ENCODE measurements around the gene THSD4.

The THSD4 gene

DNA sequence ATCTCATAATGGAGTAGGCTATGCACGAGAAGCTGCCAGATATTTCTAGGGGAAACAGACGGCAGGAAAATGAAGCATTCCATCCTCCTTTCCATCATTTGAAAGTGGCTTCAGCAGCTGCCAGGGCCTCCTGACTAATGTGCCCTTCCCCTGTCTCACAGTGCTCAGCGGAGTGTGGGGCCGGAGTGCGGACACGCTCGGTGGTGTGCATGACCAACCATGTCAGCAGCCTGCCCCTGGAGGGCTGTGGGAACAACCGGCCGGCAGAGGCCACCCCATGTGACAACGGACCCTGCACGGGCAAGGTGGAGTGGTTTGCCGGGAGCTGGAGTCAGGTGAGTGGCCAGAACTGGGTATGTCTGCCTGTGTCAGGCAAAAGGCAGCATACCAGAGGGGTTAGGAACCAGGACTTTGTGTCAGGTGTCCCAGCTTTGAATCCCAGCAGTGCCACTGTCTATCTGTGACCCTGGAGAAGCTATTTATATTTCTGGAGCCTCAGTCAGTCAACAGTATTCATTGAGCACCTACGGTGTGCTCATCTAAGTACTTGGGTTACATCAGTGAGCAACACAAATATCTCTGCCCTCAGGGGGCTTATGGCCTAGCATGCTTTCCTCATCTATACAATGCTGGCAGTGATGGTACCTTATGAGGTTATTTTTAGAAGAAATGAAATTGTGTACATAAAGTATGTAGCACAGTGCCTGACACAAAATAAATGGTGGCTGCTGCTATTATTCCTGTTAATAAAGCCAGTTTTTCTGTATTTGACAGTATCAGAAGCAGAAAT lies 642.7 kb downstream of the THSD4 start:
- no peaks in the 10 kb centered on the region for H3K4me1 ChIP-seq (ENCODE audit: insufficient read depth, low read length)
- H3K27ac ChIP-seq (ENCODE audit: low read depth, low read length), result no peak overlapping the region
- H3K4me3 ChIP-seq (ENCODE audit: low read depth in 1 of 2, low read length in 2 of 2), result no peak overlapping the region
- H3K9ac ChIP-seq (ENCODE audit: low read length), result no peak overlapping the region
- H3K9me3 ChIP-seq (ENCODE audit: low read length), result no peaks in the 10 kb centered on the region
- no peaks in the 10 kb centered on the region for H3K27me3 ChIP-seq (ENCODE audit: control insufficient read depth in 1 of 2, insufficient read depth in 2 of 2, low read length in 2 of 2)
- no peaks in the 10 kb centered on the region for H3K36me3 ChIP-seq (ENCODE audit: insufficient read depth, low read length)

DNA sequence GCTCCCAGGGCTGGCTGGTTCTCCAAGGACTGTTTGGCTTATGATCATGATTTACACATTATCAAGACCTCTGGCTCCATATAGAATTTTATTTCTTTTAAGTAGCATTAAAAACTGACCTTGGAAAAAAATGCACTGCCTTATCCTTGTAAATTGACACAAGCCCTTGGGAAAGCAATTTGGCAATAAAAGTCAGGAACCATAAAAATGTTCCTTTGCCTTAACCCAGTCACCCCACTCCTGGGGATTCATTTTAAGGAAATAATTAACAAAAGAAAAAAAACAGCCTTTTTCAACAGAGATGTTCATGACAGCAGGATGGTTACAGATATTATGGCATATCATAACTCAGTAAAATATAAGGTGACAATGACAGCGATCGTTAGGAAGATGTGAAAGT lies 643.4 kb downstream of the THSD4 start:
- H3K27ac ChIP-seq (ENCODE audit: low read depth, low read length), result no peak overlapping the region
- H3K36me3 ChIP-seq (ENCODE audit: insufficient read depth, low read length), result no peaks in the 10 kb centered on the region
- H3K27me3 ChIP-seq (ENCODE audit: control insufficient read depth in 1 of 2, insufficient read depth in 2 of 2, low read length in 2 of 2), result no peaks in the 10 kb centered on the region
- no peak overlapping the region for H3K4me3 ChIP-seq (ENCODE audit: low read depth in 1 of 2, low read length in 2 of 2)
- H3K9me3 ChIP-seq (ENCODE audit: low read length), result no peaks in the 10 kb centered on the region
- no peaks in the 10 kb centered on the region for H3K4me1 ChIP-seq (ENCODE audit: insufficient read depth, low read length)
- no peak overlapping the region for H3K9ac ChIP-seq (ENCODE audit: low read length)

DNA sequence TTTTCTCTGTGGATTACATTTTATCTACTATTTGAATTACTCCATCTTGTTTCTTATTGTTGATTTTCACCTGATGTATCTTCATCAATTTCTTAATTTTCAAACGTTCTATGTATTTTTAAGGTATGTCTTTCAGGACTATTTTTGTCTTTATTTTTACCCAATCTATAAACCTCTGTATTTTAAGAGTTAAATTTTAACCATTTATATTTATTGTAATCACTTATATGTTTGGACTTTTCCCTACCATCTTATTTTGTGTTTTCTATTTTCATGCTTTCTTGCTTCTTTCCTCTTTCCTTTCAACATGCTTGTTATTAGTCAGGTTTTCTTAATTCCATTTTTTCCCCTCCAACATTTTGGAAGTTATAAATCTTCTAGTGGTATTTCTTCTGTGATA lies 645.6 kb downstream of the THSD4 start:
- H3K4me3 ChIP-seq (ENCODE audit: low read depth in 1 of 2, low read length in 2 of 2), result no peak overlapping the region
- no peaks in the 10 kb centered on the region for H3K27me3 ChIP-seq (ENCODE audit: control insufficient read depth in 1 of 2, insufficient read depth in 2 of 2, low read length in 2 of 2)
- no peaks in the 10 kb centered on the region for H3K9me3 ChIP-seq (ENCODE audit: low read length)
- no peak overlapping the region for H3K27ac ChIP-seq (ENCODE audit: low read depth, low read length)
- H3K4me1 ChIP-seq (ENCODE audit: insufficient read depth, low read length), result no peaks in the 10 kb centered on the region
- no peak overlapping the region for H3K9ac ChIP-seq (ENCODE audit: low read length)
- H3K36me3 ChIP-seq (ENCODE audit: insufficient read depth, low read length), result no peaks in the 10 kb centered on the region

DNA sequence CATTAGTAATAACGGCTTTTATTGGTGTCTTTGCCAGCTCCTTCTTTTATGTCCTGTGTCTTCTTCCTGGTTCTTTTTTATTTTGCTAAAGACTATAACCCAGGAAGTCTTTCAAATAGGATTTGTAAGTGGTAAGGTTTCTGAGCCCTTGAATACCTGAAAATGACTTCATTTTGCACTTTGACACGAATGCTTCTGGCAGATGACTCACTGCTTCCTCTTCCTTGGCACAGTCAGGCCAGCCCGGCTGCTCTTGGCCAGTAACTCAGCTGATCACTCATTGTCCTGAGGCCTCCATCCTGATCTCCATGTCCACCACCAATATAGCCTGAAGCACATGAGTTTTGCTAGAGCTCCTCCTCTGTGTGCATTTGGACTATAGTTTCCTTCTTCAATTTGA lies 646.4 kb downstream of the THSD4 start:
- H3K9ac ChIP-seq (ENCODE audit: low read length), result no peak overlapping the region
- H3K4me3 ChIP-seq (ENCODE audit: low read depth in 1 of 2, low read length in 2 of 2), result no peak overlapping the region
- no peaks in the 10 kb centered on the region for H3K4me1 ChIP-seq (ENCODE audit: insufficient read depth, low read length)
- no peak overlapping the region for H3K27ac ChIP-seq (ENCODE audit: low read depth, low read length)
- H3K9me3 ChIP-seq (ENCODE audit: low read length), result no peaks in the 10 kb centered on the region
- no peaks in the 10 kb centered on the region for H3K36me3 ChIP-seq (ENCODE audit: insufficient read depth, low read length)
- H3K27me3 ChIP-seq (ENCODE audit: control insufficient read depth in 1 of 2, insufficient read depth in 2 of 2, low read length in 2 of 2), result no peaks in the 10 kb centered on the region

DNA sequence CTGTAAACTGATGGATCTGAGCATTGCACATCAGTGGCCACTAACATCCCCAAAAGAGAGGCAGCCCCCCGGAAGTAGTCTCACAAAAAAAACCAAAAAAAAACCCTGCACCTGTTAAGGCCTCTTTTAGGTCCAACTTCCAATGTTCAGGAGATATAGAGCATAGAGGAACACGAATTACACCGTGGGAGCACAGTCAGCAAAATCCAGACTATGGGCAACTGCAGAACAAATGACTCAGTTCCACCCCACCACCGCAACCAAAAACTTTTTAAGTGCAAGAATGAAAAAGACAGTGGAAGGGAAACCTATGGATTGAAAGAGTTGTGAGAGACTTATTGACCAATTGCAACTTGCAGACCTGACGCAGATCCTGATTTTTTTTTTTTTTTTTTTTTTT lies 652.9 kb downstream of the THSD4 start:
- Histone ChIP-seq H3K4me1 (ENCODE audit: insufficient read depth, low read length) (no peaks in the 10 kb centered on the region), H3K9me3 (ENCODE audit: low read length) (no peaks in the 10 kb centered on the region), H3K27ac (ENCODE audit: low read depth, low read length) (no peak overlapping the region), H3K4me3 (ENCODE audit: low read depth in 1 of 2, low read length in 2 of 2) (no peak overlapping the region), H3K36me3 (ENCODE audit: insufficient read depth, low read length) (no peaks in the 10 kb centered on the region), H3K9ac (ENCODE audit: low read length) (no peak overlapping the region), H3K27me3 (ENCODE audit: control insufficient read depth in 1 of 2, insufficient read depth in 2 of 2, low read length in 2 of 2) (no peaks in the 10 kb centered on the region)

DNA sequence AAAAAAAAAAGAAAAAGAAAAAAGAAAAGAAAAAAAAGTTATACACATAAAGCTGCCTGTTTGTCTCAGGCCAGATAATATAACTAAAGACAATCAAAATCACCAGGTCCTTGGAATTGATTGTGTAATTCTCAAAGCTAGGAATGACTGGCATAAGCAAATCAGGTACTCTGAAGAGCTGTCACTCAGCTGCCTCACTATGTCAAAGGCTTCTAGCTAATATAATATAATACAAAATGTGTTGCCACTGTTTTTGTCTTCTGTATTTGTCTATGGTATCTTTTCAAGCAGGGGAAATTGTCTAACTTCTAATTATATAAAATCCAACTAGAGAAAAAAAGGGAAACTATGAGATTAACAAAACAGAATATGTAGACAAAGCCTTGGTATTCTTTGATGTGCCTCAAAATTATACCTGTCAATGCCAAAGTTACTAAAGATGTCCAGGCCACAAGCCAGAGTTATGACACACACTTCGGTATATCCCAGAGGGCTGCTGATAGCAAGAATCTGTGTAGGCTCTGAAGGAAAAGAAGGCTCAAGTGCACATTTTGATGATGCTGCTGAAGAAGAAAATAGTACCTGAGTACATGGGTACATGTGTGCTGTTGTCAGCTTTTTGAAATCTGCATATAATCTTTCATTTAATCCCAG lies 658.1 kb downstream of the THSD4 start:
- Histone ChIP-seq H3K27ac (ENCODE audit: low read depth, low read length) (no peak overlapping the region), H3K9ac (ENCODE audit: low read length) (no peak overlapping the region), H3K4me3 (ENCODE audit: low read depth in 1 of 2, low read length in 2 of 2) (no peak overlapping the region), H3K9me3 (ENCODE audit: low read length) (no peaks in the 10 kb centered on the region), H3K36me3 (ENCODE audit: insufficient read depth, low read length) (no peaks in the 10 kb centered on the region), H3K27me3 (ENCODE audit: control insufficient read depth in 1 of 2, insufficient read depth in 2 of 2, low read length in 2 of 2) (no peaks in the 10 kb centered on the region), H3K4me1 (ENCODE audit: insufficient read depth, low read length) (no peaks in the 10 kb centered on the region)

DNA sequence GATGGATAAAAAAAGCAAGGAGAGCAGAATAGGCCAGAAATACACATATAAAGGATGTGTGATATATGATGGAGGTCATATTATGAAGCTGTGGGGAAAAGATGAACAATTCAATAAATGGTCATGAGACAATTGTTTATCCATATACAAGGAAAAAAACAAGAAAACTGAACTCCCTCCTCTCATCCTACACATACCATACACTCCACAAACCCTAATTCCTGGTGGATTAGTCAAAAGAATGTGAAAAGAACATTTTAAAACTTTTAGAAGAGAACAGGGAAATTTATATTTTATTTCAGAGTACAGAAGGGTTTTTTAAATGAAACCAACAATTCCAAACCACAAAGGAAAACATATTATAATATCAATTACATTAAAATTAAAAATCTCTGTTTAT lies 660.6 kb downstream of the THSD4 start:
- no peak overlapping the region for H3K27ac ChIP-seq (ENCODE audit: low read depth, low read length)
- no peaks in the 10 kb centered on the region for H3K27me3 ChIP-seq (ENCODE audit: control insufficient read depth in 1 of 2, insufficient read depth in 2 of 2, low read length in 2 of 2)
- no peaks in the 10 kb centered on the region for H3K4me1 ChIP-seq (ENCODE audit: insufficient read depth, low read length)
- no peak overlapping the region for H3K9ac ChIP-seq (ENCODE audit: low read length)
- no peak overlapping the region for H3K4me3 ChIP-seq (ENCODE audit: low read depth in 1 of 2, low read length in 2 of 2)
- H3K36me3 ChIP-seq (ENCODE audit: insufficient read depth, low read length), result no peaks in the 10 kb centered on the region
- no peaks in the 10 kb centered on the region for H3K9me3 ChIP-seq (ENCODE audit: low read length)

DNA sequence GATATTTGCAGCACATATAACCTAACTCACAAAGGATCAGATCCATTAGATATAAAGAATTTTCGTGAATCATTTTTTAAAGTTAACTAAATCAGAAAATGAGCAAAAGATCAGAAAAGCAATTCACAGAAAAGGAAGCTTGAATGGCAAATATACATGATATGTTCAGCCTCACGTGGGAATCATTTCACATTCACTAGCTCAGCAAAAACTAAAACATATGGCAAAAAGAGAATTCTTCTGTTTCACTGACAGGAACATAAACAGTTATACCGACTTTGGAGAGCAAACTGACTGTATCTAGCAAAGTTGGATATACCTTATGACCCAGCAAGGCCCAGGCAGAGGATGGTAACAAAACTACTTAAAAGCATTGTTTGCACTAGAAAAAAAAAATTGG lies 661.0 kb downstream of the THSD4 start:
- Histone ChIP-seq H3K4me1 (ENCODE audit: insufficient read depth, low read length) (no peaks in the 10 kb centered on the region), H3K9me3 (ENCODE audit: low read length) (no peaks in the 10 kb centered on the region), H3K27me3 (ENCODE audit: control insufficient read depth in 1 of 2, insufficient read depth in 2 of 2, low read length in 2 of 2) (no peaks in the 10 kb centered on the region), H3K4me3 (ENCODE audit: low read depth in 1 of 2, low read length in 2 of 2) (no peak overlapping the region), H3K27ac (ENCODE audit: low read depth, low read length) (no peak overlapping the region), H3K36me3 (ENCODE audit: insufficient read depth, low read length) (no peaks in the 10 kb centered on the region), H3K9ac (ENCODE audit: low read length) (no peak overlapping the region)

DNA sequence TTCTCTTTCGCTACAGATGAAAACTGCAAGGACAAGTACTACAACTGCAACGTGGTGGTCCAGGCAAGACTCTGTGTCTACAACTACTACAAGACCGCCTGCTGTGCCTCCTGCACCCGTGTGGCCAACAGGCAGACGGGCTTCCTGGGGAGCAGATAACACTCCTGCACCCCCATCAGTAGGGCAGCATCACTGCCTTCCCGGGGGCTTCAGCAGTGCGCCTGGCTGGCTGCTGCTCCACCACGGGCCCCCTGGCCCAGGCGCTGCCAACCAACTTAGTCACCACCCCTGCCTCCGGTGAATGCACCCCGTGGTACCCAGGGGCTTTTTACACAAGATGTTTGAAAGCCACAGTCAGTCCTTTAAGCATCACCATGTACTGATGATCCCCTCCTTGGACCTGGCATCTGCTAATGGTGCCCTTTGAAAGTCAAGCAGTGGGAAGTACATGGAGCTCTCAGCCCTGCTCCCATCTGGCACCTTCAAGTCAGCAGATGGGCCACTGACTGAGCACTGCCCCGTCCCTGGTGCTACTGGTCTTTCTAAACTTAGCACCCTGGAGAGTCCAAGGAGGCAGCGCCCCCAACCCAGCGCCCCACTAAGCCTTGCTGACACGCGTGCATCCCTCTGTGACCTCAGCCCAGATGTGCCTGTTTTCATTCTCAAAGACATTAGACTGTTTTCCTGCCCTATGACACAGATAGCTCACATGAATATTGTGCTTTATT lies 662.1 kb downstream of the THSD4 start:
- H3K4me3 ChIP-seq (ENCODE audit: low read depth in 1 of 2, low read length in 2 of 2), result no peak overlapping the region
- no peaks in the 10 kb centered on the region for H3K4me1 ChIP-seq (ENCODE audit: insufficient read depth, low read length)
- no peaks in the 10 kb centered on the region for H3K36me3 ChIP-seq (ENCODE audit: insufficient read depth, low read length)
- H3K27ac ChIP-seq (ENCODE audit: low read depth, low read length), result no peak overlapping the region
- no peaks in the 10 kb centered on the region for H3K27me3 ChIP-seq (ENCODE audit: control insufficient read depth in 1 of 2, insufficient read depth in 2 of 2, low read length in 2 of 2)
- no peak overlapping the region for H3K9ac ChIP-seq (ENCODE audit: low read length)
- H3K9me3 ChIP-seq (ENCODE audit: low read length), result no peaks in the 10 kb centered on the region

DNA sequence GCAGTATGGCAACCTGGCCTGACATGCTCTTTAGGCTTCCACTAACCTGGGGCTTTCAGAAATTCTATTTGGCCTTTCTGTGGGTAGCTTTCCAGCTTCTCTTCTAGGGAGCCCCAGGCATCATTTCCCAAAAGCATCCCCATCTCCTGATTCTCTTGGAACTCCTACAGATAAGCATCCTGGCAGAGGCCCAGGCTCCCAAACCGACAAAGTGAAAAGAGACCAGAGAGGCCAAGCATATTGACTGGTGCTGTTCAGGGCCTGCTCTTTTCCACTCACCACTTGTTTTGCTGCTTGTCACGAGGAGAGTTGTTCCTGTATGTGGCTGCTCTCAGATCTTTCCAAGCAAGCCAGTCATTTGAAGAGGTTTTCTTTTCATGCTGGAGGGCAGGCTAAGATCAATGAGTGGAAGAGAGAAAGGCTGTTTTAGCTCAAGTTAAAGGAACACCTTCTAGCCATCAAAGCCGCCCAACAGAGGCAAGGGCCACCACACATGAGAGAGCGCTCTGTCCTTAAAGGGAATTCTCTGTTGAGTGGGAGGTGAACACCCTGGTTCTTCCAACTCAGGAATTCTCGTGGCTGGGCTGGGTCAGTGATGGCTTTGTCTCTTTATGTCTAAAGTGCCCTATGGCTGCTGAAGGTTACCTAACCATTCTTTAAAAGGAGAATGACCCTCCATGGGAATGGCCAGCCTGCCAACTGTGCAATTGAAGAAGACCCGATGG lies 664.0 kb downstream of the THSD4 start:
- Histone ChIP-seq H3K9ac (ENCODE audit: low read length) (no peak overlapping the region), H3K4me1 (ENCODE audit: insufficient read depth, low read length) (no peaks in the 10 kb centered on the region), H3K9me3 (ENCODE audit: low read length) (no peaks in the 10 kb centered on the region), H3K4me3 (ENCODE audit: low read depth in 1 of 2, low read length in 2 of 2) (no peak overlapping the region), H3K27ac (ENCODE audit: low read depth, low read length) (no peak overlapping the region), H3K27me3 (ENCODE audit: control insufficient read depth in 1 of 2, insufficient read depth in 2 of 2, low read length in 2 of 2) (no peaks in the 10 kb centered on the region), H3K36me3 (ENCODE audit: insufficient read depth, low read length) (no peaks in the 10 kb centered on the region)

Data from muscle layer of colon (tissue), 2 donors.